Smooth muscle cell (in vitro differentiated cells): ENCODE data around the gene P3H4. TPM values are rescaled to one million over a fixed set of nuclear protein-coding genes. Genes with fewer than 3 reads are reported as not detected.
"Not testable (repeated sequence)": the region's sequence is repeated elsewhere in the genome, so short reads cannot be mapped to it uniquely, and the experiment has no call there.

Experiments
- DNase-seq: peaks from one replicate; lab custom pipeline; 2025; ENCODE audit not compliant: unreplicated experiment; lab: John Stamatoyannopoulos, UW
- H2AFZ ChIP-seq: fragments of 200-600 bp; sonication (generic); 2 replicates; pipeline ENCODE4 v1.6.0; 2016; ENCODE audit warnings: antibody characterized with exemption, low read depth, mild to moderate bottlenecking
- H3F3A ChIP-seq: fragments of 200-600 bp; sonication (generic); 2 replicates; pipeline ENCODE4 v1.6.0; 2017; ENCODE audit warnings: antibody characterized with exemption, low read depth
- H3K27ac ChIP-seq: fragments of 200-600 bp; sonication (generic); 2 replicates; pipeline ENCODE4 v1.5.1; 2016; ENCODE audit warnings: low read depth, mild to moderate bottlenecking
- H3K27me3 ChIP-seq: fragments of 200-600 bp; sonication (generic); 2 replicates; pipeline ENCODE4 v1.6.1; 2016; ENCODE audit warnings: low read depth, mild to moderate bottlenecking
- H3K36me3 ChIP-seq: fragments of 200-600 bp; sonication (generic); 2 replicates; pipeline ENCODE4 v1.5.1; 2016; ENCODE audit warnings: low read depth
- H3K4me1 ChIP-seq: fragments of 200-600 bp; sonication (generic); 2 replicates; pipeline ENCODE4 v1.5.1; 2016; ENCODE audit warnings: low read depth
- H3K4me2 ChIP-seq: fragments of 200-600 bp; sonication (generic); 2 replicates; pipeline ENCODE4 v1.6.0; 2016; ENCODE audit warnings: mild to moderate bottlenecking
- H3K4me3 ChIP-seq: fragments of 200-600 bp; sonication (generic); 2 replicates; pipeline ENCODE4 v1.5.1; 2016; ENCODE audit warnings: mild to moderate bottlenecking
- H3K79me2 ChIP-seq: fragments of 200-600 bp; sonication (generic); 2 replicates; pipeline ENCODE4 v1.6.0; 2016; ENCODE audit warnings: low read depth, mild to moderate bottlenecking
- H3K9ac ChIP-seq: fragments of 200-600 bp; sonication (generic); 2 replicates; pipeline ENCODE4 v1.6.0; 2016; ENCODE audit warnings: low read depth
- H3K9me3 ChIP-seq: fragments of 200-600 bp; sonication (generic); replicated peaks from 2 replicates; pipeline ENCODE4 v1.5.1; 2016; ENCODE audit warnings: low read depth
- H4K20me1 ChIP-seq: fragments of 200-600 bp; sonication (generic); 2 replicates; pipeline ENCODE4 v1.6.0; 2016; ENCODE audit warnings: low read depth
- CTCF ChIP-seq: fragments of 200-600 bp; sonication (generic); IDR thresholded peaks from 2 replicates; pipeline ENCODE4 v1.5.1; 2017; ENCODE audit warnings: borderline replicate concordance, mild to moderate bottlenecking, antibody characterized with exemption; ENCODE audit not compliant: insufficient read depth, poor library complexity, severe bottlenecking
- WGBS: methylation state at CpG from one replicate; pipeline ENCODE4 v1.1.7; 2016; ENCODE audit warnings: low lambda C conversion rate; 5-methylcytosine and 5-hydroxymethylcytosine counted together
- polyA plus RNA-seq: library from polyadenylated mRNA; unstranded; fragments of >200 nt; fragmentation: Nextera tagmentation; extraction: Ambion mirVana; gene quantifications from 2 replicates; pipeline ENCODE4 v1.2.1, GENCODE V29; 2016
- total RNA-seq: library from RNA; depleted of rRNA; stranded (reverse); fragments of >200 nt; gene quantifications from 2 replicates; pipeline ENCODE4 v1.2.3, GENCODE V29; 2014

Gene P3H4
- total and polyA plus RNA-seq, 2 experiments from 2014 or later, result 98.6 to 186 TPM

- Histone ChIP-seq H3K27ac (peak overlapping the region; percentile 90), H3K9ac (no peak overlapping the region), H3K4me2 (peak overlapping the region; percentile 13), H3F3A (peaks cover 14% of the 10 kb centered on the region), H4K20me1 (peaks cover 76% of the 10 kb centered on the region), H3K9me3 (no peaks in the 10 kb centered on the region), H3K79me2 (peaks cover 64% of the 10 kb centered on the region), H3K27me3 (no peaks in the 10 kb centered on the region), H3K4me3 (no peak overlapping the region), H3K36me3 (no peaks in the 10 kb centered on the region), H3K4me1 (peaks cover 36% of the 10 kb centered on the region), H2AFZ (no peak overlapping the region)
- no peak for DNase-seq
- WGBS, result 48% methylated on average over 12 of the region's 12 CpGs
- no peak for TF ChIP-seq CTCF
Measured at GRCh38 chr17:41777574-41778188, 34.1 kb downstream of the P3H4 start.

GRCh38 chr17:41777157-41777573, 34.6 kb downstream of the P3H4 start:
- Histone ChIP-seq H3K4me2 (peak overlapping the region; percentile 15), H3K9ac (no peak overlapping the region), H3K4me1 (peaks cover 36% of the 10 kb centered on the region), H2AFZ (no peak overlapping the region), H3F3A (peaks cover 18% of the 10 kb centered on the region), H3K9me3 (no peaks in the 10 kb centered on the region), H3K36me3 (no peaks in the 10 kb centered on the region), H3K79me2 (peaks cover 64% of the 10 kb centered on the region), H3K27me3 (no peaks in the 10 kb centered on the region), H3K4me3 (no peak overlapping the region), H3K27ac (peak overlapping the region; percentile 90), H4K20me1 (peaks cover 75% of the 10 kb centered on the region)
- DNase-seq, result no peak
- TF ChIP-seq CTCF, result no peak
- 62% methylated on average over 4 of the region's 4 CpGs for WGBS

- not testable (repeated sequence) for H2AFZ ChIP-seq, H3K9ac ChIP-seq, H3K36me3 ChIP-seq, DNase-seq, H3K9me3 ChIP-seq, H3K4me3 ChIP-seq, H3K27me3 ChIP-seq
- peak overlapping the region; percentile 90 for H3K27ac ChIP-seq
- H3F3A ChIP-seq, result peaks cover 18% of the 10 kb centered on the region
- peak overlapping the region; percentile 15 for H3K4me2 ChIP-seq
- peaks cover 64% of the 10 kb centered on the region for H3K79me2 ChIP-seq
- peaks cover 29% of the 10 kb centered on the region for H3K4me1 ChIP-seq
- WGBS, result 92% methylated on average over 14 of the region's 14 CpGs
- peaks cover 75% of the 10 kb centered on the region for H4K20me1 ChIP-seq
Measured at GRCh38 chr17:41776262-41776900, 35.4 kb downstream of the P3H4 start.

GRCh38 chr17:41775394-41776226, 36.1 kb downstream of the P3H4 start:
- H3K4me1 ChIP-seq, result peaks cover 29% of the 10 kb centered on the region
- H2AFZ ChIP-seq, result no peak overlapping the region
- H3K27ac ChIP-seq, result peak overlapping the region; percentile 90
- H3K4me2 ChIP-seq, result peak overlapping the region; percentile 28
- no peak overlapping the region for H3K9ac ChIP-seq
- no peaks in the 10 kb centered on the region for H3K27me3 ChIP-seq
- peaks cover 64% of the 10 kb centered on the region for H3K79me2 ChIP-seq
- 65% methylated on average over 12 of the region's 12 CpGs for WGBS
- H4K20me1 ChIP-seq, result peaks cover 77% of the 10 kb centered on the region
- H3F3A ChIP-seq, result peaks cover 18% of the 10 kb centered on the region
- no peak overlapping the region for H3K4me3 ChIP-seq
- no peaks in the 10 kb centered on the region for H3K9me3 ChIP-seq
- no peaks in the 10 kb centered on the region for H3K36me3 ChIP-seq
- no peak for DNase-seq
- no peak for TF ChIP-seq CTCF
